CD4-positive, CD25-positive, alpha-beta regulatory T cell (primary cell): ENCODE data around the gene RPTOR. TPM values are rescaled to one million over a fixed set of nuclear protein-coding genes. Genes with fewer than 3 reads are reported as not detected.

Source experiments
- ATAC-seq, 2 donors: fragments of 150-1000 bp; cut with Tn5 transposase; one replicate each; pipeline ENCODE4 v1.10.0; 2021; ENCODE audit warnings: low read depth in 2 of 2, moderate number of reproducible peaks in 2 of 2, moderate library complexity in 1 of 2
- DNase-seq, 3 donors: peaks; one replicate each; pipeline versions ENCODE4 v3.0.0 to v3.0.0-alpha.2; 2012 to 2022; ENCODE audit warnings: mixed read lengths in 1 of 3
- H3K27ac ChIP-seq: one replicate; pipeline ENCODE4 v1.7.0; 2013; ENCODE audit warnings: mild to moderate bottlenecking, low read length; ENCODE audit not compliant: insufficient read depth, poor library complexity, severe bottlenecking
- H3K27me3 ChIP-seq: one replicate; pipeline ENCODE4 v1.7.0; 2013; ENCODE audit warnings: low read length; ENCODE audit not compliant: control insufficient read depth, insufficient read depth
- H3K36me3 ChIP-seq: one replicate; pipeline ENCODE4 v1.7.0; 2013; ENCODE audit warnings: mild to moderate bottlenecking, low read length, moderate library complexity; ENCODE audit not compliant: control insufficient read depth, insufficient read depth
- H3K4me1 ChIP-seq: 2 replicates; pipeline ENCODE4 v1.7.0; 2013; ENCODE audit warnings: mild to moderate bottlenecking, low read length; ENCODE audit not compliant: insufficient read depth, control insufficient read depth, poor library complexity, severe bottlenecking
- H3K4me3 ChIP-seq: one replicate; pipeline ENCODE4 v1.7.0; 2013; ENCODE audit warnings: low read depth, mild to moderate bottlenecking, low read length, moderate library complexity
- H3K9me3 ChIP-seq, 2 experiments: 1 replicate in 1 of 2; 2 replicates in 1 of 2; pipeline ENCODE4 v1.7.0; 2013; ENCODE audit warnings: low read length in 2 of 2, mild to moderate bottlenecking in 1 of 2, moderate library complexity in 1 of 2; ENCODE audit not compliant: control insufficient read depth in 2 of 2
- H3K27ac Mint-ChIP-seq, 3 donors: one replicate each; pipeline ENCODE4 v1.8.0; 2020 to 2022; ENCODE audit warnings: mild to moderate bottlenecking in 3 of 3, mixed read lengths in 3 of 3, moderate library complexity in 2 of 3
- H3K27me3 Mint-ChIP-seq: one replicate; pipeline ENCODE4 v1.8.0; 2022; ENCODE audit warnings: mild to moderate bottlenecking, mixed read lengths
- H3K36me3 Mint-ChIP-seq: one replicate; pipeline ENCODE4 v1.8.0; 2020; ENCODE audit warnings: mixed read lengths
- H3K4me1 Mint-ChIP-seq, 4 donors: one replicate each; pipeline ENCODE4 v1.8.0; 2020 to 2022; ENCODE audit warnings: mixed read lengths in 4 of 4, mild to moderate bottlenecking in 1 of 4
- H3K4me3 Mint-ChIP-seq, 4 donors: one replicate each; pipeline ENCODE4 v1.8.0; 2020 to 2022; ENCODE audit warnings: mild to moderate bottlenecking in 4 of 4, mixed read lengths in 4 of 4, moderate library complexity in 3 of 4
- H3K9me3 Mint-ChIP-seq, 7 donors: one replicate each; pipeline ENCODE4 v1.8.0; 2020 to 2022; ENCODE audit warnings: mixed read lengths in 7 of 7, mild to moderate bottlenecking in 3 of 7, moderate library complexity in 2 of 7
- polyA plus RNA-seq, 4 donors: library from polyadenylated mRNA; unstranded; fragments of 300-500 nt; fragmentation: Illumina TruSeq; gene quantifications; one replicate each; pipeline ENCODE4 v1.2.3, GENCODE V29; 2021
- total RNA-seq: library from RNA; stranded (reverse); gene quantifications from one replicate; pipeline ENCODE4 v1.2.3, GENCODE V29; 2022

Gene RPTOR
- total and polyA plus RNA-seq, 5 donors from 2014 or later, result 4.7 to 70.1 (median 8.2) TPM

- no peak overlapping the region for H3K27ac ChIP-seq
- H3K9me3 ChIP-seq, result no peaks in the 10 kb centered on the region
- no peak overlapping the region for H3K4me3 Mint-ChIP-seq
- peaks cover 14 to 33% (median 22%) of the 10 kb centered on the region in 4 donors for H3K4me1 Mint-ChIP-seq
- no peak overlapping the region for H3K4me3 ChIP-seq
- no peak for DNase-seq
- no peaks in the 10 kb centered on the region for H3K27me3 Mint-ChIP-seq
- no peaks in the 10 kb centered on the region for H3K4me1 ChIP-seq
- peaks cover 8% of the 10 kb centered on the region for H3K36me3 Mint-ChIP-seq
- no peaks in the 10 kb centered on the region for H3K9me3 Mint-ChIP-seq
- H3K27ac Mint-ChIP-seq, result peak overlapping the region in 1 of 3 donors; percentile 59
- H3K27me3 ChIP-seq, result no peaks in the 10 kb centered on the region
- ATAC-seq, result no peak
- H3K36me3 ChIP-seq, result no peaks in the 10 kb centered on the region
These were observed 19.9 kb downstream of the RPTOR start for GRCh38 chr17:80564545-80564944.

DNA sequence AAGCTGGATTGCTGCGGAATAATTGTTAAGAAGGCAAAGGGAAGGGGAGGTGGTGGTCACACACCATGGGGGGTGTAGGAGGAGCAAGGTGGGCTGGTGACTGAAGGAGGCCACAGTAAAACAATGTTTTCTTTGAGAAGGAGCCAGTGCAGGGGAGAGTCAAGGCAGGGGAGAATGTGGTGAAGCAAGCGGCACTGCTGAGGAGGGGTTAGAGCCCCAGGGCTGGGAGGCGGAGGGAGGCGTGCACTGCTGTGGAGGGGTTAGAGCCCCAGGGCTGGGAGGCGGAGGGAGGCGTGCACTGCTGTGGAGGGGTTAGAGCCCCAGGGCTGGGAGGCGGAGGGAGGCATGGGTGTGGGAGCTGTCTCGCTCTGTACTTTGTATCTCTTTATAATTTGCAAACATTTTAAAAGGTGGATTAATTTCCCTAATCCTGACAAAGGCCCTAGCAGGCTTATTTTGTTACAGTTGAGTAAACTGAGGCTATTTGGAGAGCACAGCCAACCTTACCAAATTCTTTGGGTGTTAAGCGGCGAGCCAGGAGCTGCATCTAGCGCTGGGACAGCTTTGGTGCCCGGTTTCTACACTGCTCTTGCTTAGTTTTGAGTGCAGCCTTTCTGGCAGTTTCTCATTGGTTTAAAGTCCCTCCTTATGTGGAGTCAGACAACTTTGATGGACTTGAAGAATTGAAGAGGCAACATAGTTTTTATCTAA is 20.9 kb downstream of the RPTOR start:
- H3K27ac ChIP-seq, result no peak overlapping the region
- Mint-ChIP-seq H3K4me1 (peaks cover 14 to 35% (median 20%) of the 10 kb centered on the region in 4 donors), H3K36me3 (peaks cover 12% of the 10 kb centered on the region), H3K4me3 (no peak overlapping the region), H3K27me3 (no peaks in the 10 kb centered on the region), H3K27ac (peak overlapping the region in 1 of 3 donors; percentile 59), H3K9me3 (no peaks in the 10 kb centered on the region)
- H3K4me3 ChIP-seq, result no peak overlapping the region
- H3K27me3 ChIP-seq, result no peaks in the 10 kb centered on the region
- ATAC-seq (no peak), DNase-seq (no peak)
- H3K9me3 ChIP-seq, result no peaks in the 10 kb centered on the region
- H3K36me3 ChIP-seq, result no peaks in the 10 kb centered on the region
- H3K4me1 ChIP-seq, result no peaks in the 10 kb centered on the region

DNA sequence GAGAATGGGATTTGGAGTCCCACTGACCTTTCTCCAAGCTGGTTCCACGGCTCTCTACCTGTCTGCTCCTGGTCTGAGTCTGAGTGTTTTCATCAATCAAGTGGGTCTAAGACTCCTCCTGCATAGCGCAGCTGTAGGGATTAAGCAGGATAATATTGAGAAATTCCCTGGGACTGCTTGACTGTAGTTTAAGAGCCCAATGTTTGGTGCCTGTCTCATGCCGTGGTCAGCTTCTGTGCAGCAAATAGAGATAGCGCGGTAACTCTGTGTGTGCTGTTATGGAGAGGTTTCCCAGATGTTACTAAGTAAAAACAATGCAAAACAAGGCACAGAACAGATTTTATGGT is 21.4 kb downstream of the RPTOR start:
- Histone ChIP-seq H3K4me3 (no peak overlapping the region), H3K27me3 (no peaks in the 10 kb centered on the region), H3K27ac (no peak overlapping the region), H3K9me3 (no peaks in the 10 kb centered on the region), H3K4me1 (no peaks in the 10 kb centered on the region), H3K36me3 (no peaks in the 10 kb centered on the region)
- H3K36me3 Mint-ChIP-seq, result peaks cover 13% of the 10 kb centered on the region
- H3K9me3 Mint-ChIP-seq, result no peaks in the 10 kb centered on the region
- ATAC-seq (no peak), DNase-seq (no peak)
- no peaks in the 10 kb centered on the region for H3K27me3 Mint-ChIP-seq
- peaks cover 18 to 33% (median 21%) of the 10 kb centered on the region in 4 donors for H3K4me1 Mint-ChIP-seq
- H3K27ac Mint-ChIP-seq, result no peak overlapping the region
- no peak overlapping the region for H3K4me3 Mint-ChIP-seq

DNA sequence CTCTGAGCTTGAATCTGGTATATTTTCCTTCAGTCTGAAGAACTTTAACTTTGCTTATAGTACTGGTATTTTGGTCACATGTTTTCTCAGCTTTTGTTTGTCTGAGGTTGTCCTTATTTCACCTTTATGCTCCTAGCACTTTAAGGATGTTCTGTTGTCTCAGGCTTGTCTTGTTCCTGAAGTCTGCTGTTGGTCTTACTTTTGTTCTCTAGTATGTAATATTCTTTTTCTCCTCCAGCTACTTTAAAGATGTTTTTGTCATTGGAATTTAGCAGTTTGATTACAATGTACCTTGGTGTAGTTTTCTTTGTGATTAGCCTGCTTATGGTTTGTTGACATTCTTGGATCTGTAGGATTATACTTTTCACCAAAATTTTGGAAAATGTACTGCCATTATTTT is 23.6 kb downstream of the RPTOR start:
- no peak overlapping the region for H3K27ac ChIP-seq
- H3K36me3 ChIP-seq, result no peaks in the 10 kb centered on the region
- ATAC-seq (no peak), DNase-seq (no peak)
- no peak overlapping the region for H3K27ac Mint-ChIP-seq
- no peaks in the 10 kb centered on the region for H3K9me3 ChIP-seq
- H3K4me1 Mint-ChIP-seq, result peaks cover 15 to 32% (median 22%) of the 10 kb centered on the region in 4 donors
- peaks cover 0 to 5% (median 0%) of the 10 kb centered on the region in 7 donors for H3K9me3 Mint-ChIP-seq
- peak overlapping the region in 1 of 4 donors; percentile 54 for H3K4me3 Mint-ChIP-seq
- H3K27me3 Mint-ChIP-seq, result no peaks in the 10 kb centered on the region
- H3K27me3 ChIP-seq, result no peaks in the 10 kb centered on the region
- no peaks in the 10 kb centered on the region for H3K4me1 ChIP-seq
- H3K36me3 Mint-ChIP-seq, result peaks cover 21% of the 10 kb centered on the region
- no peak overlapping the region for H3K4me3 ChIP-seq

DNA sequence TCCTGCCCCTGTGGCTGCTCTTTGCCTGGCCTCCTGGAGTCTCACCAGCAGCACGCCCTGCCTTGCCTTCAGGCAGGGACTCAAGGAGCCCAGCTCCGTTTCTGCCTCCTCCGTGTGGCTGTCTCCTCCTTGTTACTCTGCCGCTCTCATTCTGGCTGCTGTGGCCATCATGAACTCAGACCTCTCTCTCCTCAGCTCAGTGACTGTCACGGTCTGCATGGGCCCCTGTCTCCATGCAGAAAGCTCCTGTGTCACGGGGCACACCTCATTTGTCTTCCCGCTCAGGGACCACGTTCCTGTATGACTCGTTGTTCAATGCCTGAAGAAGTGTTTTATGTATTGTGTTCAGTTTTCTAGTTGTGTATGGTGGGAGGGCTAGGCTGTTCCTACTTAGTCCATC is 25.3 kb downstream of the RPTOR start:
- no peaks in the 10 kb centered on the region for H3K4me1 ChIP-seq
- H3K27me3 Mint-ChIP-seq, result no peaks in the 10 kb centered on the region
- H3K4me3 ChIP-seq, result no peak overlapping the region
- peaks cover 15 to 31% (median 19%) of the 10 kb centered on the region in 4 donors for H3K4me1 Mint-ChIP-seq
- peaks cover 0 to 5% (median 0%) of the 10 kb centered on the region in 7 donors for H3K9me3 Mint-ChIP-seq
- H3K27me3 ChIP-seq, result no peaks in the 10 kb centered on the region
- H3K36me3 Mint-ChIP-seq, result peaks cover 18% of the 10 kb centered on the region
- H3K36me3 ChIP-seq, result no peaks in the 10 kb centered on the region
- ATAC-seq (no peak), DNase-seq (no peak)
- H3K27ac Mint-ChIP-seq, result no peak overlapping the region
- H3K9me3 ChIP-seq, result no peaks in the 10 kb centered on the region
- H3K27ac ChIP-seq, result no peak overlapping the region
- no peak overlapping the region for H3K4me3 Mint-ChIP-seq

DNA sequence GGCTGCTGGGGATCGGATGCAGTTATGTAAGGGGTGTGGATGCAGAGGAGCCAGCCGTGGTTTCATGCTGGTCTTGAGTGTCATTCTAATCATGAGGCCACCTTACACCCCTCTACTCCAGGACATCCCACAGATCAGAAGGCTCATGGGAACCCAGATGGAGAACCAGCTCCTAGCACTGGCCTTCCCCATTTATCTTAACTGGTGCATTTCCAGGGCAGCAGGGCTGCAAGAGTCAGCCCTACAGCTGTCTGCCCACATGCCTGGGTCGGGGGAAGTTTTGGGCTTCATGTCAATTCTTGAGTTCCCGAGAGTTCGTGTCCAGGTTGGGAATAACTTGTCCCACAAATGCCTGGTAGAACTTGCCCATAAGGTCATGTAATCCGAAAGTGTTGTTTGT is 29.1 kb downstream of the RPTOR start:
- H3K4me1 ChIP-seq, result no peaks in the 10 kb centered on the region
- H3K36me3 ChIP-seq, result no peaks in the 10 kb centered on the region
- no peaks in the 10 kb centered on the region for H3K9me3 ChIP-seq
- H3K27me3 Mint-ChIP-seq, result no peaks in the 10 kb centered on the region
- DNase-seq, result no peak
- H3K36me3 Mint-ChIP-seq, result peaks cover 16% of the 10 kb centered on the region
- no peak overlapping the region for H3K27ac Mint-ChIP-seq
- no peak overlapping the region for H3K4me3 ChIP-seq
- no peak overlapping the region for H3K4me3 Mint-ChIP-seq
- H3K27ac ChIP-seq, result no peak overlapping the region
- H3K9me3 Mint-ChIP-seq, result peaks cover 0 to 5% (median 0%) of the 10 kb centered on the region in 7 donors
- no peak for ATAC-seq
- H3K4me1 Mint-ChIP-seq, result peaks cover 11 to 29% (median 20%) of the 10 kb centered on the region in 4 donors
- H3K27me3 ChIP-seq, result no peaks in the 10 kb centered on the region

DNA sequence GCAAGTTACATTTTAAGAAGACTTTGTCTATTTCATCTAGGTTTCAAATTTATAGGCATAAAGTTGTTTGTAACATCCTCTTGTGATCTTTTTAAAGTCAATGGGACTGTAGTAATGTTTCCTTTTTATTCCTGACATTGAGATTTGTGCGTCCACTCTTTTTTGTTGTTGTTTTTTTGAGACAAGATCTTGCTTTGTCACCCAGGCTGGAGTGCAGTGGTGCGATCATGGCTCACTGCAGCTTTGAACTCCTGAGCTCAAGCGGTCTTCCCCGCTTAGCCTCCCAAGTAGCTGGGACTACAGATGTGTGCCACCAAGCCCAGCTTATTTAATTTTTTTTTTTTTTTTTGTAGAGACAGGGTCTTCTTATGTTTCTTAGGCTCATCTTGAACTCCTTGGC is 29.9 kb downstream of the RPTOR start:
- H3K4me1 ChIP-seq, result no peaks in the 10 kb centered on the region
- no peaks in the 10 kb centered on the region for H3K36me3 ChIP-seq
- Mint-ChIP-seq H3K27me3 (no peaks in the 10 kb centered on the region), H3K27ac (no peak overlapping the region), H3K36me3 (peaks cover 18% of the 10 kb centered on the region), H3K4me1 (peaks cover 11 to 25% (median 17%) of the 10 kb centered on the region in 4 donors), H3K9me3 (peaks cover 0 to 5% (median 0%) of the 10 kb centered on the region in 7 donors), H3K4me3 (no peak overlapping the region)
- DNase-seq (no peak), ATAC-seq (no peak)
- no peak overlapping the region for H3K4me3 ChIP-seq
- no peaks in the 10 kb centered on the region for H3K27me3 ChIP-seq
- H3K9me3 ChIP-seq, result no peaks in the 10 kb centered on the region
- no peak overlapping the region for H3K27ac ChIP-seq
